ENCODE data around the gene PLAGL1. TPM values are rescaled to one million over a fixed set of nuclear protein-coding genes. Genes with fewer than 3 reads are reported as not detected.

Gene PLAGL1
- total RNA-seq, 1 donor from 2014 or later: 20.3 TPM

DNA sequence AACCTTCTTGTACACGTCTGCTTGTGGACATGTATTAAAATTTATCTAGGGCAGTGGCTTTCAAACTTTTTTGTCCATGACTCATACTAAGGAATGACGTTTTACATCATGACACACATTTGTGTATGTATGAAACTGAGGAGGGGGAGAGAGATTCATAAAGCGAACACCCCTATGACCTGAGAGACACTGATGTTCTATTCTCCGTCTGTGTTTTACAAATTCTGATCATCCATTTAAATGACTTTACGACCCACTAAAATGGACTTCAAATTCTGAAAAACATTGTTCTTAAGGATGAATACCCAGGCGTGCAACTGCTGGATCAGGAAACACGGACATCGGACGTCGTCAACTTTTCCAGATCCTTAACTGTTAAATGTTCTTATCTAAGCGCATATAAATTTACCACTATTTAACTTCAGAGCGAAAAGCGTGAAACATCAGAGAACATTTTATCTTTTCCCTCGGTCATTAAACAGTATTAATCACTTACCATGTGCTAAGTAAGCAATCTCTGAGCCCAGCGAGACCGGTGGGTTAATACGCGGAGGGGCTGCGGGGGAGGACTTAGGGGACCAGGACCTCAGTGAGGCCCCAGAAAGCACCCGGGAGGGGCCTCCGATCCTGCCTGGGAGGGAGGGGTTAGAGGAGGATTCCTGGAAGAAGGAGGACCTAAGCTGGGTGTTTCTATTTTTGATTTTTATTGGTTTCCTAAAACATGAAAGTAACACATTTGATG lies 1.2 kb downstream of the PLAGL1 start:
- H4K20me1 ChIP-seq (ENCODE audit: insufficient read depth, low read length): no peaks in the 10 kb centered on the region
- peaks cover 18% of the 10 kb centered on the region for H3K27me3 Mint-ChIP-seq (ENCODE audit: low read depth, unreplicated experiment)
- peak overlapping the region; percentile 21 for H3K27ac Mint-ChIP-seq (ENCODE audit: unreplicated experiment)
- H2AFZ ChIP-seq (ENCODE audit: low read depth, low read length): peak overlapping the region; percentile 22
- peak overlapping the region; percentile 76 for H3K4me3 ChIP-seq (ENCODE audit: insufficient read depth, low read depth, low read length)
- no peaks in the 10 kb centered on the region for H3K4me1 ChIP-seq (ENCODE audit: insufficient read depth, low read length)
- TF ChIP-seq, protein P1, sequence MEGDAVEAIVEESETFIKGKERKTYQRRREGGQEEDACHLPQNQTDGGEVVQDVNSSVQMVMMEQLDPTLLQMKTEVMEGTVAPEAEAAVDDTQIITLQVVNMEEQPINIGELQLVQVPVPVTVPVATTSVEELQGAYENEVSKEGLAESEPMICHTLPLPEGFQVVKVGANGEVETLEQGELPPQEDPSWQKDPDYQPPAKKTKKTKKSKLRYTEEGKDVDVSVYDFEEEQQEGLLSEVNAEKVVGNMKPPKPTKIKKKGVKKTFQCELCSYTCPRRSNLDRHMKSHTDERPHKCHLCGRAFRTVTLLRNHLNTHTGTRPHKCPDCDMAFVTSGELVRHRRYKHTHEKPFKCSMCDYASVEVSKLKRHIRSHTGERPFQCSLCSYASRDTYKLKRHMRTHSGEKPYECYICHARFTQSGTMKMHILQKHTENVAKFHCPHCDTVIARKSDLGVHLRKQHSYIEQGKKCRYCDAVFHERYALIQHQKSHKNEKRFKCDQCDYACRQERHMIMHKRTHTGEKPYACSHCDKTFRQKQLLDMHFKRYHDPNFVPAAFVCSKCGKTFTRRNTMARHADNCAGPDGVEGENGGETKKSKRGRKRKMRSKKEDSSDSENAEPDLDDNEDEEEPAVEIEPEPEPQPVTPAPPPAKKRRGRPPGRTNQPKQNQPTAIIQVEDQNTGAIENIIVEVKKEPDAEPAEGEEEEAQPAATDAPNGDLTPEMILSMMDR (IDR thresholded peaks at IDR 0.05; ENCODE audit: insufficient read depth, low read depth, low read length): no peak
- no peak for TF ChIP-seq EZH2 (IDR thresholded peaks at IDR 0.05; ENCODE audit: insufficient read depth, low read length)
- H3K9me3 ChIP-seq (ENCODE audit: insufficient read depth, low read depth, low read length): no peaks in the 10 kb centered on the region
- H3K27ac ChIP-seq (ENCODE audit: low read depth, low read length): peak overlapping the region; percentile 79
- peak overlapping the region; percentile 88 for H3K9ac ChIP-seq (ENCODE audit: low read length)
- H3K36me3 Mint-ChIP-seq (ENCODE audit: low read depth, unreplicated experiment): no peaks in the 10 kb centered on the region
- peak overlapping the region; percentile 86 for H3K4me3 Mint-ChIP-seq (ENCODE audit: unreplicated experiment)
- peaks cover 31% of the 10 kb centered on the region for H3K79me2 ChIP-seq (ENCODE audit: insufficient read depth, low read length)
- DNase-seq (ENCODE audit: low read depth) (peak; percentile 71), FAIRE-seq (no peak)
- peaks cover 14% of the 10 kb centered on the region for H3K9me3 Mint-ChIP-seq (ENCODE audit: unreplicated experiment)
- no peaks in the 10 kb centered on the region for H3K36me3 ChIP-seq (ENCODE audit: insufficient read depth, low read length)
- peaks cover 4% of the 10 kb centered on the region for H3K27me3 ChIP-seq (ENCODE audit: insufficient read depth, low read length)
- H3K4me2 ChIP-seq (ENCODE audit: low read length): peak overlapping the region; percentile 85
- H3K4me1 Mint-ChIP-seq (ENCODE audit: low read depth, unreplicated experiment): no peaks in the 10 kb centered on the region

DNA sequence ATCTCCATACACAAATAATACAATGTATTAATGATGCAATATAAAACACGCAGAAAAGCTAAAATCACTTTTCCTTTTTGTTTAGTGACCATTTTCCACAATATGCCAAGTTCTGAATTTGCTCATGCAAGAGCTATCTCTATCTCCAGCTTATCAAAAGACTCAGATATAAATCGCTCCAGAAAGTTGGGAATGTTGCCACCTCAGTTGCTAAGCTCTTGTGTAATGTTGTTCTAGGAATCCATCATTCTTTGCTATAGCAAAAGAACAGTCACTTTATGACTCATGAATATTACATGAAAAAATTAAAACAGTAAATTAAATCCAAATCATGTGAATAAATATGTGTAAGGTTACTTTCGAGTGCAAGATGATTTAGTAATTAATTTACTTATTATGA lies 8.7 kb downstream of the PLAGL1 start:
- TF ChIP-seq, protein P1 (IDR thresholded peaks at IDR 0.05; ENCODE audit: insufficient read depth, low read depth, low read length): no peak
- TF ChIP-seq EZH2 (IDR thresholded peaks at IDR 0.05; ENCODE audit: insufficient read depth, low read length): no peak
- FAIRE-seq (no peak), DNase-seq (ENCODE audit: low read depth) (peak; percentile 90)
- no peaks in the 10 kb centered on the region for H3K4me1 ChIP-seq (ENCODE audit: insufficient read depth, low read length)
- Mint-ChIP-seq H3K9me3 (ENCODE audit: unreplicated experiment) (peaks cover 4% of the 10 kb centered on the region), H3K4me1 (ENCODE audit: low read depth, unreplicated experiment) (no peaks in the 10 kb centered on the region), H3K27me3 (ENCODE audit: low read depth, unreplicated experiment) (no peaks in the 10 kb centered on the region), H3K36me3 (ENCODE audit: low read depth, unreplicated experiment) (no peaks in the 10 kb centered on the region), H3K27ac (ENCODE audit: unreplicated experiment) (no peak overlapping the region), H3K4me3 (ENCODE audit: unreplicated experiment) (no peak overlapping the region)
- H2AFZ ChIP-seq (ENCODE audit: low read depth, low read length): no peak overlapping the region
- no peaks in the 10 kb centered on the region for H3K36me3 ChIP-seq (ENCODE audit: insufficient read depth, low read length)
- no peaks in the 10 kb centered on the region for H3K9me3 ChIP-seq (ENCODE audit: insufficient read depth, low read depth, low read length)
- no peak overlapping the region for H3K4me3 ChIP-seq (ENCODE audit: insufficient read depth, low read depth, low read length)
- no peak overlapping the region for H3K27ac ChIP-seq (ENCODE audit: low read depth, low read length)
- H3K9ac ChIP-seq (ENCODE audit: low read length): no peak overlapping the region
- H3K79me2 ChIP-seq (ENCODE audit: insufficient read depth, low read length): peaks cover 25% of the 10 kb centered on the region
- peak overlapping the region; percentile 20 for H3K4me2 ChIP-seq (ENCODE audit: low read length)
- H3K27me3 ChIP-seq (ENCODE audit: insufficient read depth, low read length): no peaks in the 10 kb centered on the region
- H4K20me1 ChIP-seq (ENCODE audit: insufficient read depth, low read length): no peaks in the 10 kb centered on the region

DNA sequence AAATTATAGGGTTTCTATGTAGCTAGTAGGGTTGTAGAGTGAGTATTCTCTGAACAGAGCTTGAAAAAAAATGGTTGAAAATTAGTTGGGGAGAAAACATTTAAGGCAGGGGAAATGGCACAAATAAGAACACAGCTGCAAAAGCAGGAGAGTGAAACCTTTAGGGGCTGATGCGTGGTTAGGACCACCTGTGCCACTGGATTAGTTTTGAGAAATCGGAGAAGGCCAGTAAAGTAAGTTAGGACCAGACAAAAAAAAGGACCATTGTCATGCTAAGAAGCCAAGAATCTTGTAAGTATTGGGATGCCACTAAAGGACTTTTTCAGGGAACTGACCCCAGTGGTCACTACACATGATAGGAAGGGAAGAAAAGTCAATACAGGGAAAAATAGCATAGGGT lies 9.4 kb downstream of the PLAGL1 start:
- Mint-ChIP-seq H3K27ac (ENCODE audit: unreplicated experiment) (no peak overlapping the region), H3K4me3 (ENCODE audit: unreplicated experiment) (no peak overlapping the region), H3K4me1 (ENCODE audit: low read depth, unreplicated experiment) (no peaks in the 10 kb centered on the region), H3K27me3 (ENCODE audit: low read depth, unreplicated experiment) (no peaks in the 10 kb centered on the region), H3K36me3 (ENCODE audit: low read depth, unreplicated experiment) (no peaks in the 10 kb centered on the region), H3K9me3 (ENCODE audit: unreplicated experiment) (peaks cover 4% of the 10 kb centered on the region)
- no peak for FAIRE-seq
- no peak for TF ChIP-seq EZH2 (IDR thresholded peaks at IDR 0.05; ENCODE audit: insufficient read depth, low read length)
- TF ChIP-seq, protein P1 (IDR thresholded peaks at IDR 0.05; ENCODE audit: insufficient read depth, low read depth, low read length): no peak
- H3K4me2 ChIP-seq (ENCODE audit: low read length): no peak overlapping the region
- no peak for DNase-seq (ENCODE audit: low read depth)
- H3K9ac ChIP-seq (ENCODE audit: low read length): no peak overlapping the region
- H3K9me3 ChIP-seq (ENCODE audit: insufficient read depth, low read depth, low read length): no peaks in the 10 kb centered on the region
- no peak overlapping the region for H2AFZ ChIP-seq (ENCODE audit: low read depth, low read length)
- no peak overlapping the region for H3K27ac ChIP-seq (ENCODE audit: low read depth, low read length)
- no peaks in the 10 kb centered on the region for H4K20me1 ChIP-seq (ENCODE audit: insufficient read depth, low read length)
- H3K27me3 ChIP-seq (ENCODE audit: insufficient read depth, low read length): no peaks in the 10 kb centered on the region
- H3K4me3 ChIP-seq (ENCODE audit: insufficient read depth, low read depth, low read length): no peak overlapping the region
- H3K36me3 ChIP-seq (ENCODE audit: insufficient read depth, low read length): no peaks in the 10 kb centered on the region
- peaks cover 18% of the 10 kb centered on the region for H3K79me2 ChIP-seq (ENCODE audit: insufficient read depth, low read length)
- H3K4me1 ChIP-seq (ENCODE audit: insufficient read depth, low read length): no peaks in the 10 kb centered on the region

Measured in astrocyte (in vitro differentiated cells and primary cell).